Activated naive CD4-positive, alpha-beta T cell treated with anti-CD3 and anti-CD28 coated beads, Interleukin-2, amount 50 U/mL, for 24 hours (primary cell): ENCODE measurements around the gene USP50.
"Not testable (repeated sequence)": the region's sequence is repeated elsewhere in the genome, so short reads cannot be mapped to it uniquely, and the experiment has no call there.

Source experiments
- H3K27ac Mint-ChIP-seq: one replicate; pipeline ENCODE4 v1.8.0; 2021; ENCODE audit warnings: mild to moderate bottlenecking, mixed read lengths
- H3K27me3 Mint-ChIP-seq: one replicate; pipeline ENCODE4 v1.8.0; 2021; ENCODE audit warnings: mixed read lengths
- H3K36me3 Mint-ChIP-seq: one replicate; pipeline ENCODE4 v1.8.0; 2021; ENCODE audit warnings: mixed read lengths
- H3K4me1 Mint-ChIP-seq: one replicate; pipeline ENCODE4 v1.8.0; 2021; ENCODE audit warnings: mixed read lengths
- H3K4me3 Mint-ChIP-seq: one replicate; pipeline ENCODE4 v1.8.0; 2021; ENCODE audit warnings: mild to moderate bottlenecking, mixed read lengths
- H3K9me3 Mint-ChIP-seq: one replicate; pipeline ENCODE4 v1.8.0; 2021; ENCODE audit warnings: mixed read lengths

Gene USP50

DNA sequence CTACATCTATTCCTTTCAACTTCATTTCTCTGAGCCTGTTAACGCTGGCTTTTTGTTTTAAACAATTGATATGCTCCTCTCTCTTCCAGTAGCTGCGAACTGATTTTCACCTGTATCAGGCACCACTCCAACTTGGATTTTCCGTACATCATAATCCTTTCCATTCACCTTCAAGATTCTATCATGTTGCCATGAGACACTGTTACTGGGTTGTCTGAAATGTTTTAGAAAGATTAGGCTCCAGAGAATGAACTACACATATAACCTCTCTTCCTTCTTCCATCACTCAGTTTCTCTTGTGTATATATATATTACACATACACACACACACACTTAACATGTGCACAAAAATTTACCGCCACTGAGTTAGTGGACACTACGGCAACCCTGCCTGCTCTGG lies at the start of gene USP50:
Gene USP50 (minus strand): TSS at position 101 of the 400 bp plus-strand sequence. CDS start 141 bp downstream, outside the sequence.
- no peak within 1 kb of the TSS for H3K27ac Mint-ChIP-seq
- no peak within 1 kb of the TSS for H3K4me3 Mint-ChIP-seq

DNA sequence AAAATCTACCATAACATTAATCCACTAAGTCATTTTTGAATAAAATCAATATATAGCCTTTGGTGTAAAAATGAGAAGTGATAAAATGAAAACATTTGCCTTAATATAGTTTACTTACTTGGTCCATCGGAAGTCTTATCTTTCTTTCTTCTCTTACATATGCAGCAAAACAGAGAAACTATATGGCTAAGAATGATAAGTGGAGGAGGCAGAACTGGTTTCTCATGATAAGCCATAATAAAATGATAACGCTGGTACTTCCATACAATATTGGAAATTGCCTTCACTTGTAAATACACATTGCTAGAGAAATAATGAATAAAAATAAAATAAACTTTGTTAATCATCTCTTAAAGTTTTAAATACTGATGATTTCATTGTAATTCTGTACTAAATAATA lies 47.8 kb upstream of the USP50 start:
- Mint-ChIP-seq H3K36me3 (peaks cover 17% of the 10 kb centered on the region), H3K4me1 (no peaks in the 10 kb centered on the region), H3K27me3 (no peaks in the 10 kb centered on the region), H3K9me3 (no peaks in the 10 kb centered on the region), H3K27ac (peak overlapping the region; percentile 46), H3K4me3 (no peak overlapping the region)

More for the DNA sequence above, at the start of gene USP50:
- H3K27me3 Mint-ChIP-seq, result peaks cover 7% of the 10 kb centered on the region
- H3K4me1 Mint-ChIP-seq, result no peaks in the 10 kb centered on the region
- no peaks in the 10 kb centered on the region for H3K36me3 Mint-ChIP-seq
- H3K9me3 Mint-ChIP-seq, result no peaks in the 10 kb centered on the region

DNA sequence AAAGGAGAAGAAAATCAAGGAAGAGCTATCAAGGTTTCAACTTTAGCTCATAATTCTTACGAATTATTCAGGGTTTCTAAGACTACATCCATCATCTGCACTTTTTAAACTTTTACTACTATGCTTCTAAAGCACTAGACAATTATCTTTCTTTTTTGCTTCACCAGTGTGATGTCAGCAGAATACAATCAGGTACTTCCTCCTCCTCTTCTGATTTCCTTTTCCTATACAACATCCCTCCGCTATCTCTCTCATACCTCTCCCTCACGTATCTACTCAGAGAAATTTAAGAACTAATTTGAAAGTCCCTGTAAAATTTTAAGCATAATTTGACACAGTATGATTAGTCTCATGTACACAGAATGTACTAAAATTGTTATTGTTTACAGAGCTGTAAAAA lies 47.3 kb upstream of the USP50 start:
- Mint-ChIP-seq H3K36me3 (peaks cover 18% of the 10 kb centered on the region), H3K4me1 (no peaks in the 10 kb centered on the region), H3K27me3 (no peaks in the 10 kb centered on the region), H3K27ac (peak overlapping the region; percentile 81), H3K9me3 (no peaks in the 10 kb centered on the region), H3K4me3 (no peak overlapping the region)

DNA sequence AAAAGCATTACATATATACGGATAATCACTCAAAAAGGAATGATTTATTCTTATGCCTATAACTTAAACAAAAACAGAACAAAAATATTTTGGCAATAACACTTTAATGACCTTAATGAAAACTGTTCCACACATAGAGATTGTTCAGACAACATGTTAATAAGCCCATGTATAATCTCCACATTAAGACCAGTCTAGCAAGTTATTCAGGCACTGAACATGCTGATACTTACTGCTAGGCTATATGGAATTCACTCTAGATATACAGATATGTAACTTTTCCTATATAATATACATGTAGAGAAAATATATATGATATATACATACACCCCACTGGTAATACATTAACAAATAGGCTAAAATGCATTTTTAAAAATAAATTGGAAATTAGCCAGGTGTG lies 43.8 kb upstream of the USP50 start:
- no peak overlapping the region for H3K4me3 Mint-ChIP-seq
- H3K27ac Mint-ChIP-seq, result no peak overlapping the region
- peaks cover 25% of the 10 kb centered on the region for H3K36me3 Mint-ChIP-seq
- H3K27me3 Mint-ChIP-seq, result no peaks in the 10 kb centered on the region
- H3K4me1 Mint-ChIP-seq, result no peaks in the 10 kb centered on the region
- H3K9me3 Mint-ChIP-seq, result no peaks in the 10 kb centered on the region

DNA sequence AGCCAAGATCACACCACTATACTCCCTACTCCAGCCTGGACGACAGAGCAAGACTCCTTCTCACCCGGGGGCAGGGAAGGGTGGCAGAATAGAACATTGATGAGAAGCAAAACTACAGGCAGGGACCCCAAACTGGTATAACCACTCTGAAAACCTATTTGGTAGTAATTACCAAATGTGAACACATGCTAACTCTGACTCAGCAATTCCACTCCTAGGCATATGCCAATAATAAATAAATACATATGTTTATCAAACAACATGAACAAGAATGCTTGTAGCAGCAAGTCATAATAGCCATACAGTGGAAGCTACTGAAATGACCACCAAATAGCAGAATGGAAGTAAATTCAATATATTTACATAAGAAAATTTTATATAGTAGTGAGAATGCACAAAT lies 31.0 kb upstream of the USP50 start:
- Mint-ChIP-seq H3K27me3 (no peaks in the 10 kb centered on the region), H3K4me3 (no peak overlapping the region), H3K9me3 (no peaks in the 10 kb centered on the region), H3K27ac (no peak overlapping the region), H3K36me3 (peaks cover 7% of the 10 kb centered on the region), H3K4me1 (no peaks in the 10 kb centered on the region)

DNA sequence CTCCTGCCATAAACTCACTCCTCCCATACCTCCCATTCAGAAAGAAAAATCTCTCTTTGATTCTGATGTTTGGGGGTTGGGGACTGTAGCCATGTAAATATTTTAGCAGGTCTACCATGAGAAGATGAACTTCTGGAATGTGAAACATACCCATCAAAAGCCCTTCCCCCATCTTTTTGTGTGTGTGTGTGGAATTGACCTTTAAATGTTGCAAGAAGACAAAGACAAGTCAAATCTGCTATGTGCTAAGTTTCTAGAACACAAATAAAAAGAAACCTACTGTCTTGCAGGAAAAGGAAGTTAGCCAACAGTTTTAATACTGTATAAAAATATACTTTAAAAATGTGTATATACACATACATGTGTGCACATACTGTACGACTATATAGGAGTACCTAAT lies 29.7 kb upstream of the USP50 start:
- H3K4me3 Mint-ChIP-seq, result no peak overlapping the region
- no peaks in the 10 kb centered on the region for H3K9me3 Mint-ChIP-seq
- H3K27ac Mint-ChIP-seq, result no peak overlapping the region
- H3K27me3 Mint-ChIP-seq, result no peaks in the 10 kb centered on the region
- H3K4me1 Mint-ChIP-seq, result no peaks in the 10 kb centered on the region
- peaks cover 6% of the 10 kb centered on the region for H3K36me3 Mint-ChIP-seq

DNA sequence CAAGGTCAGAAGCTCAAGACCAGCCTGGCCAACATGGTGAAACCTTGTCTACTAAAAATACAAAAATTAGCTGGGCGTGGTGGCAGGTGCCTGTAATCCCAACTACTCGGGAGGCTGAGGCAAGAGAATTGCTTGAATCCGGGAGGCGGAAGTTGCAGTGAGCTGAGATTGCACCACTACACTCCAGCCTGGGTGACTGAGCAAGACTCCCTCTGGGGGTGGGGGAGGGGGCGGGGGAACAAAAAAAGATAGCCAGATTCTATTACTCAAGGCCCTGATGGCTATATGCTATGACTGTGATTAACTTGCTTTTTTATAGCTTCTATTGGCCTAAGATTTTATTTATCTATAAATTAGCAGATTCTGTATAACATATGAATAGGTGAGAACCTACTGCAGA lies 27.4 kb upstream of the USP50 start:
- H3K4me1 Mint-ChIP-seq, H3K36me3 Mint-ChIP-seq, H3K9me3 Mint-ChIP-seq, H3K4me3 Mint-ChIP-seq, H3K27me3 Mint-ChIP-seq, H3K27ac Mint-ChIP-seq: not testable (repeated sequence)

DNA sequence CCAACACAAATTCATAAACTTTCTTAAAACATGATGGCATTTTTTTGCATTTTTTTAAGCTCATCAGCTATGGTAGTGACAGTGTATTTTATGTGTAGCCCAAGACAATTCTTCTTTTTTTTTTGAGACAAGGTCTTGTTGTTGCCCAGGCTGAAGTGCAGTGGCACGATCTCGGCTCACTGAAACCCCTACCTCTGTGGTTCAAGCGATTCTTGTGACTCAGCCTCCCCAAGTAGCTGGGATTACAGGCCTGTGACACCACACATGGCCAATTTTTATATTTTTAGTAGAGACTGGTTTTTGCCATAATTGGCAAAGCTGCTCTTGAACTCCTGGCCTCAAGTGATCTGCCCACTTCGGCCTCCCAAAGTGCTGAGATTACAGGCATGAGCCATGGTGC lies 17.3 kb upstream of the USP50 start:
- H3K27me3 Mint-ChIP-seq, result no peaks in the 10 kb centered on the region
- no peaks in the 10 kb centered on the region for H3K4me1 Mint-ChIP-seq
- H3K27ac Mint-ChIP-seq, result no peak overlapping the region
- H3K9me3 Mint-ChIP-seq, result no peaks in the 10 kb centered on the region
- H3K36me3 Mint-ChIP-seq, result peaks cover 20% of the 10 kb centered on the region
- H3K4me3 Mint-ChIP-seq, result no peak overlapping the region

DNA sequence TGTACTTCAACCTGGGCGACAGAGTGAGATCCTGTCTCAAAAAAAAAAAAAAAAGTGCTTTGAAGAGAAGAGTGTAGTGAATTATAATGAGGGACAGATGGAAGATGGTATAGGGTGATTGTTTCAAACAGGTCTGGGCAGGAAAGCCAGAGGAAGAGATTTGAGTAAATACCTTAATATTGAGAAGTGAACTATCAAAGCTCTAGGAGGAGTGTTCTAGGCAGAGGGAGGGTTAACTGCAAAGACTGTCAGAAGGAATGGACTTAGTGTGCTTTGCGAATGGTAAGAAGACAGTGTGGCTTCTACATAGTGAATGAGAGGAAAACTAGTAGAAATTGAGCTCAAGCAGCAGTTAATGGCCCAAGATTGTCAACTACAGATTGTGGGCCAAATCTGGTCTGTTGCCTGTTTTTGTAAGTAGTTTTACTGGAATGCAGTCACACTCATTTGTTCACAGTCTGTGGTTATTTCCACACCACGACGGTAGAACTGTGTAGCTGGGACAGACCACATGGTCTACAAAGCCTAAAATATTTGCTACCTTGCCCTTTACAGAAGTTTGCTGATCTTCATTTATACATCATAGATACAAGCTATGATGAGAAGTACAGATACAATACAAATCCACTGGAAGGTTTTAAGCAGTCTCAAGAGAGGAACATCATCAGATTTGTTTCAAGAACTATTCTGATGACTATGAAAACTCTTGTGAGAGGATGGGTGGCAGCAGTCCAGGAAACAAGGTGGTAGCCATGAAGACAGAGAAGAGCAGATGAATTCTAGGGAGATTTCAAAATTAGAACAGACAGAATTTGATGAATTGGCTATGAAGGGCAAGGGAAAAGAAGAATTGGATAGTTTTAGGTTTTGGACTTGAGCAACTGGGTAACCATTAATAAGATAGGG lies 16.5 kb upstream of the USP50 start:
- H3K4me1 Mint-ChIP-seq, result no peaks in the 10 kb centered on the region
- peak overlapping the region; percentile 74 for H3K27ac Mint-ChIP-seq
- H3K36me3 Mint-ChIP-seq, result peaks cover 18% of the 10 kb centered on the region
- H3K9me3 Mint-ChIP-seq, result no peaks in the 10 kb centered on the region
- no peak overlapping the region for H3K4me3 Mint-ChIP-seq
- no peaks in the 10 kb centered on the region for H3K27me3 Mint-ChIP-seq

DNA sequence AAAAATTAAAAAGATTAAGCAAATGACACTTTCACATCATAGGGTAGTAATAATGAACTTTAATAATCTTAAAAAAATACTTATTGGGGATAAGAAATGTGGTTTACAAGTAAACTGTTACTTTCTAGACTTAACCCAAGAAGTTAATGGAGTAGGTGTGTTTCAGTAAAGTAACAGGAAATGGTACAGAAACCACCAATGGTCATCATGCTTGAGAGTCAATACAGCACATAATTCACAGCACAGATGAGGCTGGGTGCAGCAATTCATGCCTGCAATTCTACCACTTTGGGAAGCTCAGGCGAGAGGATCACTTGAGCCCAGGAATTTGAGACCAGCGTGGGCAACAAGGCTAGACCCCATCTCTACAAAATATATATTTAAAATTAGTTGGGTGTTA lies 11.5 kb upstream of the USP50 start:
- H3K4me1 Mint-ChIP-seq, result peaks cover 11% of the 10 kb centered on the region
- H3K4me3 Mint-ChIP-seq, result no peak overlapping the region
- H3K27ac Mint-ChIP-seq, result no peak overlapping the region
- H3K36me3 Mint-ChIP-seq, result peaks cover 12% of the 10 kb centered on the region
- H3K27me3 Mint-ChIP-seq, result no peaks in the 10 kb centered on the region
- H3K9me3 Mint-ChIP-seq, result no peaks in the 10 kb centered on the region

DNA sequence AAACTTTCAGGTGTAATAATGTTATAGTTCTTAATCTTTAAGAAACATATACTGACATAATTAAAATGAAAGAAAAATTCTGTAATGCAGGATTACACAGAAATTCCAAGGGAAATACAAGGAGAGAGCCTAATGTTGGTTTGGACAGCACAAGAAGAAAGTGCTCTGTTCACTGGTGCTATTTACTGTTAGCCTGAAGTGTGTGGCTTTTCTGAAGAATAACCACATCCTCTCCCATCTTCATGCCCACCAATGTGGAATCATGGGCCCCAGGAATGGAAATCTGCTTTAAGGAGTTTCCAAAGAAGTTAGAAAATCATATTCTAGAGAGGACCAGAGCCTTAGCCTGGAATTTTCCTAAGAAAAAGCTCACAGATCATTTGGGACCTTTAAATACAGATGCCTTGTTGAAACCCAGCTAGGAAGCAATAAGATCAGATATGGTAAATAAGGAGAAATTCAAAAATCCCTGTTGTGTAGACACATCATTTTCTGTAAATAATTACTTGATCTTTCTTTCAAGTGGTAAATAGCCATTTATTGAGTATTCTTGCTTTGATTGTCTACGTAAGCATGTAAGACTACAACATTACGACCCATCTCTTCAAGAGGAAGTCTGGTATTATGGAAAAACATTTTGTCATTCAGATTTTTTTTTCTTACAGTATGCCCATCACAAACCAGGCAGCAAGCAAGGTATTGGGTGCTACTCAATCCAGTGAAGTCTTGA lies 10.3 kb upstream of the USP50 start:
- Mint-ChIP-seq H3K36me3 (peaks cover 10% of the 10 kb centered on the region), H3K27me3 (no peaks in the 10 kb centered on the region), H3K4me1 (peaks cover 11% of the 10 kb centered on the region), H3K4me3 (no peak overlapping the region), H3K27ac (peak overlapping the region; percentile 72), H3K9me3 (no peaks in the 10 kb centered on the region)

DNA sequence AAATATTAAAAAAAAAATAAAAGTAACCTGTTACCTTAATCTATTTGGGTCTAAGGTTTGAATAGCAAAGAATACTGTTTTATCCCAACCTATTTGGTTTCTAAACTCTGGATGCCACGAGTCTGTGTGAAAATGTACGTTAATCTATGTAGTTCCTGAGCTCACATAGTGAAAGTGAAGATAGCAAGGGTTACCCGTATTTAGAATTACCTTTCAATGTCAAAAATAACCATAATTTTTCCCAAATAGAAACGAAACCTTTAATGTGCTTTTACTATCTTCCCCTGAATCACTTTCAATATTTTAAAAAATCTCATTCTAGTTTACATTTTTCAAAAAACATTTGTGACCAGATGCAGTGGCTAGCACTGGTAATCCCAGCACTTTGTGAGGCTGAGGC lies 5.8 kb upstream of the USP50 start:
- Mint-ChIP-seq H3K27ac (no peak overlapping the region), H3K36me3 (no peaks in the 10 kb centered on the region), H3K4me3 (no peak overlapping the region), H3K27me3 (no peaks in the 10 kb centered on the region), H3K4me1 (peaks cover 10% of the 10 kb centered on the region), H3K9me3 (no peaks in the 10 kb centered on the region)

DNA sequence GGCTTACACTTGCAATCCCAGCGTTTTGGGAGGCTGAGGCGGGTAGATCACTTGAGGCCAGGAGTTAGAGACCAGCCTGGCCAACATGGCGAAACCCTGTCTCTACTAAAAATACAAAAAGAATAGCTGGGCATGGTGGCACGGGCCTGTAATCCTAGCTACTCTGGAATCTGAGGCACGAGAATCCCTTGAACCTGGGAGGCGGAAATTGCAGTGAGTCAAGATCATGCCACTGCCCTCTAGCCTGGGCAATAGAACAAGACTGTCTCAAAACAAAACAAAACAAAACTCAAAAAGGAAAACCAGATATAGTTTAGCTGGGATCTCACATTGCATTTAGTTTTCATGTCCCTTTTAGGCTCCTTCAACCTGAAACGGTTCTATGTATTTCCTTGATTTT lies 2.9 kb upstream of the USP50 start:
- H3K27me3 Mint-ChIP-seq, result peaks cover 3% of the 10 kb centered on the region
- no peaks in the 10 kb centered on the region for H3K9me3 Mint-ChIP-seq
- H3K4me3 Mint-ChIP-seq, result no peak overlapping the region
- no peaks in the 10 kb centered on the region for H3K36me3 Mint-ChIP-seq
- H3K27ac Mint-ChIP-seq, result no peak overlapping the region
- H3K4me1 Mint-ChIP-seq, result no peaks in the 10 kb centered on the region

DNA sequence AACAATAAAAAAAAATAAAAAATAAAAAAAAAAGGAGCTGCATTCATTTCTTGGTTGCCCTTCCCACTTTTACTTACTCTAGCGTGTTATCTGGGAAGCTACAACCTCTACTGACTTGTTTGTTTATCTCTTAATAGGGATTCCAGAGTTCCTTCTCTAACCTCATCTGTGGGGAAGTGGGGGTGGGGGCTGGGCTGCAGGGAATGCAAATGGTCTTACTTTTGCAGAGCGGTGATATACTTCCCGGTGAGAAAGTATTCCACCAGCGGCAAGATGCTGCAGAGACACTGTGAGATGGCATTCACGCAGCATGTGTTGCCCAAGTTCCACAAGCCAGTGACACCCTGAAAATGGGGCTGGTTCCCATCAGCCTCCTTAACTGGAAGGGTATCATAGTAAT lies 2.1 kb downstream of the USP50 start:
- Mint-ChIP-seq H3K36me3 (no peaks in the 10 kb centered on the region), H3K27ac (no peak overlapping the region), H3K4me1 (no peaks in the 10 kb centered on the region), H3K27me3 (peaks cover 7% of the 10 kb centered on the region), H3K4me3 (no peak overlapping the region), H3K9me3 (no peaks in the 10 kb centered on the region)

DNA sequence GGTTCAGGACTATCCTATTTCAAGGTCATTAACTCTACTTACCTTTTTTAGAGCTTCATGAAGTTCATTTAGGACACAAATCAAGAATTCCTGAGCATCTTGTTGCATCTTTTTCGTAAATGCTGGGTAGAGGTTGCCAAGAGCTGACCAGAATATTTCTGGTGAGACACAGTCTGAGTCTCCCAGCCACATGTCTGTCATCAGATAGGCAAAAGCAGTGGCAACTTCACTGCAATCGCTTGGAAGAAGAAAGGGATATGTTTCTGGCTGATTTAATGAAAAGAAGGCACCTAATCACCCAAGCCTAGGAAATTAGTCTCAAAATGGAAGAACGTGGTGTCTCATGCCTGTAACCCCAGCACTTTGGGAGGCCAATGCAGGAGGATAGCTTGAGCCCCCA lies 2.9 kb downstream of the USP50 start:
- Mint-ChIP-seq H3K27ac (no peak overlapping the region), H3K4me3 (no peak overlapping the region), H3K9me3 (no peaks in the 10 kb centered on the region), H3K4me1 (no peaks in the 10 kb centered on the region), H3K36me3 (no peaks in the 10 kb centered on the region), H3K27me3 (peaks cover 7% of the 10 kb centered on the region)

DNA sequence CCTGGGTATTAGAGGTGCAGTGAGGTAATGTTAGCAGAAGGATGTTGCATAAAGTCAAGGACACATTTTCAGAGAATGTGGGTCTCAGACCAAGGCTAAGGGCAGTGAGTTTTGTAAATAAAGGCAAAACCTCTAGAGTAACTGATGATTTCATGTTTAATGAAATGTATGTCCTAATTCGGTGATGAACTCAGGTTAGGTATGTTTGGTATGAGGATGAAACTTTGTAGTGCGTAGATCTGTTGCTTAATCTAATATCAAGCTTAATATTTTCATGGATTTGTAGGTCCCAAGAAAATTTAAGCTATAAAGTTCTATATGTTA lies 3.6 kb downstream of the USP50 start:
- no peak overlapping the region for H3K4me3 Mint-ChIP-seq
- H3K9me3 Mint-ChIP-seq, result no peaks in the 10 kb centered on the region
- H3K36me3 Mint-ChIP-seq, result no peaks in the 10 kb centered on the region
- H3K27ac Mint-ChIP-seq, result no peak overlapping the region
- H3K4me1 Mint-ChIP-seq, result no peaks in the 10 kb centered on the region
- H3K27me3 Mint-ChIP-seq, result peaks cover 7% of the 10 kb centered on the region
